GM12891 (cell line): ENCODE data around the gene ZNF681.

Experiments used
- PAX5 ChIP-seq: IDR thresholded peaks from 2 replicates; pipeline ENCODE4 v1.6.1; 2011; ENCODE audit warnings: low read length, moderate library complexity, mild to moderate bottlenecking; ENCODE audit not compliant: insufficient read depth, severe bottlenecking
- POLR2A ChIP-seq: IDR thresholded peaks from 2 replicates; pipeline ENCODE4 v1.6.1; 2011; ENCODE audit warnings: low read depth, low read length, control low read depth
- POLR2AphosphoS5 ChIP-seq: IDR thresholded peaks from 2 replicates; pipeline ENCODE4 v1.6.1; 2011; ENCODE audit warnings: low read depth, low read length, control low read depth
- TAF1 ChIP-seq: IDR thresholded peaks from 2 replicates; pipeline ENCODE4 v1.6.1; 2011; ENCODE audit warnings: low read depth, low read length, control low read depth

- TF ChIP-seq POLR2A: no peak
- TF ChIP-seq PAX5: no peak
- no peak for TF ChIP-seq POLR2AphosphoS5
- TF ChIP-seq TAF1: no peak
These were observed 21.0 kb upstream of the ZNF681 start for GRCh38 chr19:23779645-23780044.
